ENCODE measurements around the gene RBPJ.

RBPJ gene

GRCh38 chr4:26424153-26424552 lies 103.3 kb downstream of the RBPJ start:
- no peak for TF ChIP-seq ZNF274 (IDR thresholded peaks at IDR 0.05; ENCODE audit: low read depth, low read length)
- H3K4me3 ChIP-seq (ENCODE audit: low read length), result no peak overlapping the region

GRCh38 chr4:26424838-26425237 lies 104.0 kb downstream of the RBPJ start:
- TF ChIP-seq ZNF274 (IDR thresholded peaks at IDR 0.05; ENCODE audit: low read depth, low read length), result no peak
- no peak overlapping the region for H3K4me3 ChIP-seq (ENCODE audit: low read length)

GRCh38 chr4:26425953-26426352 lies 105.1 kb downstream of the RBPJ start:
- no peak overlapping the region for H3K4me3 ChIP-seq (ENCODE audit: low read length)
- no peak for TF ChIP-seq ZNF274 (IDR thresholded peaks at IDR 0.05; ENCODE audit: low read depth, low read length)

- H3K4me3 ChIP-seq (ENCODE audit: low read length), result no peak overlapping the region
- TF ChIP-seq ZNF274 (IDR thresholded peaks at IDR 0.05; ENCODE audit: low read depth, low read length), result no peak
Observed at GRCh38 chr4:26426892-26427291, 106.1 kb downstream of the RBPJ start.

GRCh38 chr4:26429910-26430309 lies 109.1 kb downstream of the RBPJ start:
- no peak for TF ChIP-seq ZNF274 (IDR thresholded peaks at IDR 0.05; ENCODE audit: low read depth, low read length)
- H3K4me3 ChIP-seq (ENCODE audit: low read length), result no peak overlapping the region

GRCh38 chr4:26431461-26432180 lies 110.8 kb downstream of the RBPJ start:
- H3K4me3 ChIP-seq (ENCODE audit: low read length), result no peak overlapping the region
- no peak for TF ChIP-seq ZNF274 (IDR thresholded peaks at IDR 0.05; ENCODE audit: low read depth, low read length)

DNA sequence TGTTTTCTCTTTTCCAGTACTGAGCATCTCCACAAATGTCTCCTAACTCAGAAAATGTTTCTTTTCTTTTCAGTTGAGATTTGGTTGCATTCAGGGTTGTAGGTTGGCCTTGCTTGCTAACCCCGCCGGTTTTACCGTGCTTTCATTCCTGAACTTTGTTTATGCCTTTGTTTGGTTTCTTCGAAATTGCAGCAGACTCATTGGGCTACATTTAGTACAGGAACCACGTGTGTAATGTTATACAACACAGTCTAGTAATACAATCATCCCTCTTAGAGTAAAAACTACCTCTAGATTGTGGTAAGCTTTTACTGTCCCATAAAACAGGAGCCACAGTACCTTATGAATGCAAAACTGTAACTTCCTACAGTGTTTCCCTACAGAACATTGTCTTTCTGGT lies 111.6 kb downstream of the RBPJ start:
- no peak overlapping the region for H3K4me3 ChIP-seq (ENCODE audit: low read length)
- TF ChIP-seq ZNF274 (IDR thresholded peaks at IDR 0.05; ENCODE audit: low read depth, low read length), result no peak

DNA sequence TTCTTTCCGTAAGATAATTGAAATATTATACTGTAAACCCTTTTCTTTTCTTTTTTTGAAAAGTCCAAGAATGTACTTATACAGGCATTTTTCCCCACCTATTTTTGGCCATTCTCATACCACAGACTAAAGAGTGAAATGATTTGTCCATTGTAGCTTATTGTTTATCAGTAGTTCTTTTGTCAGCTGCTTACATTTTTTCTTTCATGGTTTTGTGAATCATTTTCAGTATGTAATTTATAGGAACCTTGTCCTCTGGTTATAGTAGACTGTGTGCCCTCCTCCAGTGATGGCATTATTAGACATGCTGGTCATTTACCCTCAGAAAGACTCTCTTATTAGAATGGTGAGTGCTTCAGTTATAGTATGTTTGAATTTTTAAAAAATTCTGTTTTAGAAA lies 112.7 kb downstream of the RBPJ start:
- TF ChIP-seq ZNF274 (IDR thresholded peaks at IDR 0.05; ENCODE audit: low read depth, low read length), result no peak

DNA sequence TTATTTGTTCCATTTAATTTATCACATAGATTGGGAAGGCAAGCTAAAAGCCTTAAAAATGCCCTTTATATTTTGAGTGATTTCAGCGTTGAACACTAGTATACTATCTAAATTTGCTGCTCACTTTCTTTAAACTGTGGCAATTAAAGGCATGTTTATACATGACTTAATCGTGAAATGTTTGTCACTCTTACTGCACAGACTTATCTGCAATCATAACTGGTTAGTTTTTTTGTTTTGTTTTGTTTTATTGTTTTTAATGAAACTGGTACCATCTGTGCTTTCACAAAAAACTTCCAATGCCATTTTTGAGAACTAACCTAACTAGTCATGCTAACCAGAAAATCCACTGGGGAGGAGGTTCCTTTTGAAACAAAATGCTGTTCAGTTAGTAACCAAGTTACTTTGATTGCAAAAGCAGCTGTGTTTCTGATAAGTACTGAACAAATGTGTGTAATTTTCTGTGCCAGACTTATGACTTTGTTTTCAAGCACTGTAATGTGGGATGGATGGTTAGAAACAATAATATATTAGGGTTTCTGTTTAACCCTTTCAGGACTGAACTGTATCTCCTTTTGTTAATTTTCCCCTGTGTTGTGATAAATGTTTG lies 113.3 kb downstream of the RBPJ start:
- TF ChIP-seq ZNF274 (IDR thresholded peaks at IDR 0.05; ENCODE audit: low read depth, low read length), result no peak
- no peak overlapping the region for H3K4me3 ChIP-seq (ENCODE audit: low read length)

More for the DNA sequence above, 112.7 kb downstream of the RBPJ start:
- no peak overlapping the region for H3K4me3 ChIP-seq (ENCODE audit: low read length)

DNA sequence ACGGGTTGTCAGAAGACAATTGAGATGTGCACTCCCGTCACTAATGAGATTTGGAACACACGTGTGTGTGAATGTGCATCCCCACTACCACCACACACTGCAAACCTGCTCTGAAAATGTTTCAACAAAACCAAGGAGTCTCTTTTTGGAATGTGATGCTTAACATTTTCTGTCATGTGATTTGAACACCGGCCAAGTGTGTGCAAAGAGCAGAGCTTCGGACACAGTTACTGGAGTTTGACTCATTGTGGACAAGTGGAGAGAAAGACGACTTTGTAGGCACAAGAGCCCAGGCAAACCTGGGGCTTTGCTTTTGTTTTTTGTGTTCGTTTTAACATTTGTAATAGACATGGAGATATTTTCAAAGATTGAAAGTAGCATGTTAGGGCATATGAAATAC lies 120.3 kb downstream of the RBPJ start:
- no peak overlapping the region for H3K4me3 ChIP-seq (ENCODE audit: low read length)
- no peak for TF ChIP-seq ZNF274 (IDR thresholded peaks at IDR 0.05; ENCODE audit: low read depth, low read length)

DNA sequence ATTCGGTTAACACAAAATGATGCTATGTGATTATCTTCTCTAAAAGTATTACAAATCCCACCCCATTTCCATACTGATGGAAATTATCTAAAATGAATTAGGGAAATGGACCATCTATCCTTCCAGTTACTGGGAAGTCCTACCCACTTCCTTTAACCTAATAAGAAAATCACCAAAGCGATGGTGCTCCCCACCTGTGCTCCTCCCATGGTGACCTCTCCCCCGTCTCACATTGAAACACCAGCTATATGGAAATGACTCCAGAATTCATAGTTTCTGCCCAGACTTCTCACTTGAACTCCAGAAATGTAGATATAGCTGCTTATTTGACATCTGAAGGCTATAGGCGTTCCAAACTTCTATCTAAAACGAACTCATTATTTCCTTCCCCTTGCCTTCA lies 121.0 kb downstream of the RBPJ start:
- TF ChIP-seq ZNF274 (IDR thresholded peaks at IDR 0.05; ENCODE audit: low read depth, low read length), result no peak
- H3K4me3 ChIP-seq (ENCODE audit: low read length), result no peak overlapping the region

DNA sequence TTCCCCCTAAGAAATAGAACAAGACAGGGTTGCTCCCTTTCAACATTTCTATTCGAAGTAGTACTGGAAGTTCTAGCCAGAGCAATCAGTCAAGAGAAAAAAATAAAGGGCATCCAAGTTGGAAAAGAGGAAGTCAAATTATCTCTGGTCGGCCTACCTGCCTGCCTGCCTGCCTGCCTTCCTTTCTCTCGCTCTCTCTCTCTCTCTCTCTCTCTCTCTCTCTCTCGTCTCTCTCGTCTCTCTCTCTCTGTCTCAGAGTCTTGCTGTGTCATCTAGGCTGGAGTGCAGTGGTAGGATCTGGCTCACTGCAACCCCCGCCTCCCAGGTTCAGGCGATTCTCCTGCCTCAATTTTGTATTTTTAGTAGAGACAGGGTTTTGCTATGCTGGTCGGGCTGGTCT lies 126.6 kb downstream of the RBPJ start:
- TF ChIP-seq ZNF274 (IDR thresholded peaks at IDR 0.05; ENCODE audit: low read depth, low read length), result no peak
- H3K4me3 ChIP-seq (ENCODE audit: low read length), result no peak overlapping the region

DNA sequence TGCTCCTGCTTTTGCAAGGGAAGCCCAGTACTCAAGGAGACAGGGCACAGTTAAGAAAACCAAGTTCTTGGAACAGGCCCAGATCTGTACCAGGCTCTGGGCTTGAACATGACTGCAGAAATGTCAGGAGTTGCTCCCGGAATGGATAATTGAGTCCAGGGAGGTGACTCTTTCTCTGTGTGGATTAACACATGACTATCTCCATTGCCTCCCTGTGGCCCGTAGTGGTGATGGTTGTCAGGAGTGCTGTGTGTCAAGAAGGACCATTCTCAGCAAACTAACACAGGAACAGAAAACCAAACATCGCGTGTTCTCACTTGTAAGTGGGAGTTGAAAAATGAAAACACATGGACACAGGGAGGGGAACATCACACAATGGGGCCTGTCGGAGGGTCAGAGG lies 129.6 kb downstream of the RBPJ start:
- no peak for TF ChIP-seq ZNF274 (IDR thresholded peaks at IDR 0.05; ENCODE audit: low read depth, low read length)

DNA sequence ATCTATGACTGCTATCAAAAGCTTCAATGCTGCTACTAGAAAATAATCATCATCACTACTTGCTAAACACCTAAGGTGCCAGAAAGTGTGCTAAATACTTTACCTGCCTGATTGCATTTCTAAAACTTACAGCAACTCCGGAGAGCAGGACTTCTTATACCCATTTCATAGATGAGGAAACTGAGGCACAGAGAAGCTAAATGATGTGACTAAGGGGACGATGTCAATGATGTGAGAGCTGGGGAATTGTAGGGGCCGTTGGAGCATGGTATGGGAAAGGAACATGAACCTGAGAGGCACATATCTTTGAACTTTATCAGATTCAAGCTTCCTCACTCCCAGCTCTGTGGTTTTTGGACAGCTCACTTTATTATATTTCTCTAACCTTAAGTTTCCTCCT lies 130.8 kb downstream of the RBPJ start:
- no peak overlapping the region for H3K4me3 ChIP-seq (ENCODE audit: low read length)
- TF ChIP-seq ZNF274 (IDR thresholded peaks at IDR 0.05; ENCODE audit: low read depth, low read length), result no peak

More for the DNA sequence above, 129.6 kb downstream of the RBPJ start:
- H3K4me3 ChIP-seq (ENCODE audit: low read length), result no peak overlapping the region
